HG02870 (cell line): ENCODE measurements around the gene ZSCAN1.
"Not testable (repeated sequence)": the region's sequence is repeated elsewhere in the genome, so short reads cannot be mapped to it uniquely, and the experiment has no call there.

Source experiments
- ATAC-seq: cut with Tn5 transposase; IDR thresholded peaks from one replicate; pipeline ENCODE4 v1.9.1; 2021; ENCODE audit warnings: mild to moderate bottlenecking, moderate library complexity; ENCODE audit not compliant: unreplicated experiment

Gene ZSCAN1, protein sequence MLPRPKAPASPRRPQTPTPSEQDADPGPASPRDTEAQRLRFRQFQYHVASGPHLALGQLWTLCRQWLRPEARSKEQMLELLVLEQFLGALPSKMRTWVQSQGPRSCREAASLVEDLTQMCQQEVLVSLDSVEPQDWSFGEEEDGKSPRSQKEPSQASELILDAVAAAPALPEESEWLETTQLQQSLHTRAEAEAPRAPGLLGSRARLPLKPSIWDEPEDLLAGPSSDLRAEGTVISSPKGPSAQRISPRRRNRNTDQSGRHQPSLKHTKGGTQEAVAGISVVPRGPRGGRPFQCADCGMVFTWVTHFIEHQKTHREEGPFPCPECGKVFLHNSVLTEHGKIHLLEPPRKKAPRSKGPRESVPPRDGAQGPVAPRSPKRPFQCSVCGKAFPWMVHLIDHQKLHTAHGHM

GRCh38 chr19:58033741-58034476 lies at the start of gene ZSCAN1:
TSS of gene ZSCAN1 (plus strand) at chr19:58034025. CDS start at chr19:58037837, 3,812 bp downstream.
- no peak for ATAC-seq

- ATAC-seq: no peak
Observed at GRCh38 chr19:57992841-57993240, 41.0 kb upstream of the ZSCAN1 start.

GRCh38 chr19:58000677-58001076 lies 33.1 kb upstream of the ZSCAN1 start:
- ATAC-seq: no peak

- no peak for ATAC-seq
Observed at GRCh38 chr19:58001895-58002369, 31.9 kb upstream of the ZSCAN1 start.

- ATAC-seq: peak; percentile 80
Observed at GRCh38 chr19:58002384-58003173, 31.2 kb upstream of the ZSCAN1 start, which contains the start of gene ZNF606. TSS of gene ZNF606 (minus strand) at chr19:58002820. CDS start at chr19:58001319, 1,501 bp downstream.

DNA sequence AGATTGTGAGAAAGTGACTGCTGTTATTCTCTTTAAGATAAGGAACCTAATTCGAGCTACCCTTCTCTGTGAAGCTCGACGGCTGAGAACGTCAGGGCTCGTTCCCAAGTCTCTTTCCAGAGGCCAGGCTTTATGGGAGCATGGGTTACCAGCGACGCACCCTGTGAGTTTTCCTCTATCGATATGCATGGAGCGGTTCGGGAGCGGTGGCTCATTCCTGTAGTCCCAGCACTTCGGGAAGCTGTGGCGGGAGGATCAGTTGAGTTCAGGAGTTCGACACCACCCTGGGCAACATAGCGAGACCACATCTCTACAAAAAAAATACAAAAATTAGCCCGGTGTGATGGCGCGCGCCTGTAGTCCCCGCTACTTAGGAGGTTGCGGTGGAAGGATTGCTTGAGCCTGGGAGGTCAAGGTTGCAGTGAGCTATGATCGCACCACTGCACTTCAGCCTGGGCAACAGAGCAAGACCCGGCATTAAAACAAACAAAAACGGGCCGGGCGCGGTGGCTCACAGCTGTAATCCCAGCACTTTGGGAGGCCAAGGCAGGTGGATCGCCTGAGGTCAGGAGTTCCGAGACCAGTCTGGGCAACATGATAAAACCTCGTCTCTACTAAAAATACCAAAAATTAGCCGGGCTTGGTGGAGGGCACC lies 30.5 kb upstream of the ZSCAN1 start:
- ATAC-seq: no peak

GRCh38 chr19:58007285-58007684 lies 26.5 kb upstream of the ZSCAN1 start:
- no peak for ATAC-seq

- not testable (repeated sequence) for ATAC-seq
Observed at GRCh38 chr19:58008877-58009276, 24.9 kb upstream of the ZSCAN1 start.

DNA sequence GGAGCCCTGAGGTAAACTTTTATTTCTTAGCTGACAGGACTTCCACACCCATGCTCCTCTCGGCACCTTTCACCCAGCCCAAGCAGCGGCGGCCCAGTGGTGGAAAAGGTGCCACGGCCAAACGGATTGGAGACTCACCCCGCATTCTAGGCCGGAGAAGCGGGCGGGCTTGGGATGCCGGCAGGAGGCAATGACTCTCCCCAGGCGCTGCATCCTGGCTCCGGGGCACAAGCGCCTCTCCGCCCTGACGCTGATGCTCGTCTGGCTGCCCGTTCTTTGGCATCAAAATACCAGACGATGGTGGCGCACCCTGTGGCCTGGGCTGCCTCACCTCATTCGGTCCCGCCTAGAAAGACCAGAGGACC lies 24.5 kb upstream of the ZSCAN1 start:
- no peak for ATAC-seq

- ATAC-seq: no peak
Observed at GRCh38 chr19:58009666-58010301, 24.0 kb upstream of the ZSCAN1 start.

GRCh38 chr19:58010507-58010906 lies 23.3 kb upstream of the ZSCAN1 start:
- ATAC-seq: no peak

- no peak for ATAC-seq
Observed at GRCh38 chr19:58014141-58014540, 19.7 kb upstream of the ZSCAN1 start.

GRCh38 chr19:58020129-58020528 lies 13.7 kb upstream of the ZSCAN1 start:
- no peak for ATAC-seq

DNA sequence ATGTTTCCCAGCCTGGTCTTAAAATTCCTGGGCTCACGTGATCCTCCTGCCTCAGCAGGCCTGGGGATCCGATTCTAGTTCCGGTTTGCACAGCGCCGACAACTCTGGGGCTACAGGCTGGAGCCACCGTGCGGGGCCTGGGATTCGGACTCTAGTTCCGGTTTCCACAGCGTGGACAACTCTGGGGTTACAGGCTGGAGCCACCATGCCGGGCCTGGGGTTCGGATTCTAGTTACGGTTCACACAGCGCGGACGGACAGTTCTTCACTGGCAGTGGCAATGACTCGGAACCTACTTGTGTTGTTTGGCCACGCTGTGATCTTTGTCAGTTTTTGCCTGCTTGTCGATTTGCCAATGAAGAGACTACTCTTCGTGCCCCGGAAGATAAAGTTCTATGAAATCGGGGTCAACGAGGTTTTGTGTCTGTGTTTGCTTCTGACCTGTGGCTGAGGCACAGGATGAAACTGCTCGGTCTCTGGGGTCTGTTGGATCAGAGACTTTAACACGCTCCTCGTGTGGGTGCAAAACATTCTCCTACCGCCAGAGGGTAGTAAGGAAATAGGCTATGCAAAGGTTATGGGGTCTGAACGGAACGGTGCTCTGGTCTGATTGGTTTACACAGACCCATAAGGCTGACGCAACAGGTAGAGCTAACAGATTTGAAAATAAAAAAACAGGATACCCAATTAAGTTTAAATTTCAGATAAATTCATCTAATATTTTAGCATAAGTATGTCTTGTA lies 12.1 kb upstream of the ZSCAN1 start:
- no peak for ATAC-seq

DNA sequence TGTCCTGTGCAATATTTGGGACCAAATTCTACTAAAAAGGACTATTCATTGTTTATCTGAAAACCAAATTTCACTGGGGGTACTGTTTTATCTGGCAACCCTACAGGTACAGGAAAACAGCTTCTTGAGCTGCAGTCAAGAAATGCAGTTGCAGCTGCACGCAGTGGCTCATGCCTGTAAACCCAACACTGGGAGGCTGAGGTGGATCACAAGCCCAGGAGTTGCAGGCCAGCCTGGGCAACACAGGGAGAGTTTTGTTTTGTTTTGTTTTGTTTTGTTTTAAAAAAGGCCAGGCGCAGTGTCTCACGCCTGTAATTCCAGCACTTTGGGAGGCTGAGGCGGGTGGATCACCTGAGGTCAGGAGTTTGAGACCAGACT lies 11.6 kb upstream of the ZSCAN1 start:
- ATAC-seq: no peak

GRCh38 chr19:58024661-58025060 lies 9.2 kb upstream of the ZSCAN1 start:
- ATAC-seq: no peak

GRCh38 chr19:58034477-58034793 lies 610 bp downstream of the ZSCAN1 start:
- no peak for ATAC-seq

DNA sequence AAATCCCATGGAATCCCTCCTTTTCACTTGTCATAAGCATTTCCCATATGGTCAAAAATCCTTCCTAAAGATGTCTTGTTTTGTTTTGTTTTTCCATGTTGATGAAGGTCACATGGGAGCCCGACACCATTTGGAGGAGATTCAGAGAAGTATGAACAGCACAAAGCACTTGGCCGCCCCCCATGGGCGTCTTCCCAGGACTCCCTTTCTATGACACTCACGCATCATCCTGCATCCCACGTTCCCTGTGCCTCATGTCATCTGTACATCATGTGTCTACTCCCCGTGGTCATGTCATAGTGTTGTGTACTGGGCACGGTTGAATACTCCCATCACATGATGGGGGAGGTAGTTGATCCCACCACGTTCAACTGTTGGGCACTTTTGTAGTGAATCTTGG lies 2.0 kb downstream of the ZSCAN1 start:
- ATAC-seq: no peak

DNA sequence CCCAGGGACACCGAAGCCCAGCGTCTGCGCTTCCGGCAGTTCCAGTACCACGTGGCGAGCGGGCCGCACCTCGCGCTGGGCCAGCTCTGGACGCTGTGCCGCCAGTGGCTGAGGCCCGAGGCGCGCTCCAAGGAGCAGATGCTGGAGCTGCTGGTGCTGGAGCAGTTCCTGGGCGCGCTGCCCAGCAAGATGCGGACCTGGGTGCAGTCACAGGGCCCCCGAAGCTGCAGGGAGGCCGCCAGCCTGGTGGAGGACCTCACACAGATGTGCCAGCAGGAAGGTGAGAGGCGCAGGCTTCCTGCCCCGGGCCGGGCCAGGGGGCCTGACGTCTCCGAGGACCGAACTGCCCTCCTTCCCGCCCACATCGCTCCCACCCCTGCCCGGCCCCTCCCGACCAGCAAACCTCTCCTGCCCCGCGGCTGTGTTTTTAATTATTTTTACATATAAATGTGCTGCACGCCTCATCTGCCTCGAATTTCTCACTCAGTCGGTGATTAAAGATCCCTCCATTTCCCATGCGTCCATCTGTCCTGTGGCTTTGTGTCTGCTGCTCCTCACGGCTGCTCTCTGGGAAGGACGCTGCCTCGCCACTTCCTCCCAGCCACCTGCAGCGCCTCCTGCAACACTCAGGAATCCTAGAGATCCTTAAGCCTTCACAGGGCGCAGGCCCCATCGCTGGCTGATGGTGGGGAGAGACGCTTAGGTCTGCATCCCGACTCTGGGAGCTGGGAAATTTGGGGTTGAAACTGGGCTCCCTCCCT lies 4.3 kb downstream of the ZSCAN1 start:
- no peak for ATAC-seq
